Anterior cingulate cortex (tissue), 58 donors: ENCODE results near the gene COIL.
"Not testable (repeated sequence)": the region's sequence is repeated elsewhere in the genome, so short reads cannot be mapped to it uniquely, and the experiment has no call there.

ENCODE experiments used
- DNase-seq, 58 donors: peaks; one replicate each; lab custom pipeline; 2025; lab: John Stamatoyannopoulos, UW

Gene COIL

GRCh38 chr17:56980526-56980925 is 19.7 kb upstream of the COIL start:
- DNase-seq = not testable (repeated sequence)

GRCh38 chr17:56979091-56979480 is 18.2 kb upstream of the COIL start:
- DNase-seq = peak in 1 of 58 donors; percentile 4

- DNase-seq = peak in 1 of 58 donors; percentile 7
Observed at GRCh38 chr17:56978441-56979090, 17.7 kb upstream of the COIL start.

- DNase-seq = peak; percentile 29 to 94 (median 84)
Observed at GRCh38 chr17:56977673-56978395, 17.0 kb upstream of the COIL start, which contains the start of gene SCPEP1. TSS of gene SCPEP1 (plus strand) at chr17:56978131. CDS start at chr17:56978160, 29 bp downstream.

- no peak for DNase-seq
Observed at GRCh38 chr17:56976941-56977608, 16.2 kb upstream of the COIL start.

- peak in 1 of 58 donors; percentile 3 for DNase-seq
Observed at GRCh38 chr17:56975656-56976055, 14.8 kb upstream of the COIL start.

- no peak for DNase-seq
Observed at GRCh38 chr17:56974055-56974454, 13.2 kb upstream of the COIL start.

- DNase-seq = no peak
Observed at GRCh38 chr17:56973520-56973919, 12.7 kb upstream of the COIL start.

GRCh38 chr17:56972111-56972730 is 11.4 kb upstream of the COIL start:
- no peak for DNase-seq

- no peak for DNase-seq
Observed at GRCh38 chr17:56970974-56971373, 10.1 kb upstream of the COIL start.

GRCh38 chr17:56966338-56966737 is 5.5 kb upstream of the COIL start:
- DNase-seq = no peak

GRCh38 chr17:56965681-56966080 is 4.8 kb upstream of the COIL start:
- not testable (repeated sequence) for DNase-seq

GRCh38 chr17:56965241-56965640 is 4.4 kb upstream of the COIL start:
- not testable (repeated sequence) for DNase-seq

GRCh38 chr17:56956992-56957391 is 3.9 kb downstream of the COIL start:
- DNase-seq = no peak

GRCh38 chr17:56949595-56949994 is 11.3 kb downstream of the COIL start:
- no peak for DNase-seq

GRCh38 chr17:56948491-56948890 is 12.4 kb downstream of the COIL start:
- DNase-seq = no peak

- no peak for DNase-seq
Observed at GRCh38 chr17:56947741-56948140, 13.1 kb downstream of the COIL start.

- DNase-seq = no peak
Observed at GRCh38 chr17:56945938-56946505, 14.8 kb downstream of the COIL start.

- DNase-seq = no peak
Observed at GRCh38 chr17:56943505-56944125, 17.2 kb downstream of the COIL start.

- peak in 1 of 58 donors; percentile 23 for DNase-seq
Observed at GRCh38 chr17:56939869-56940484, 20.9 kb downstream of the COIL start.
